HFFc6 (cell line): Measurements from ENCODE around the gene ENTREP1. TPM values are rescaled to one million over a fixed set of nuclear protein-coding genes. Genes with fewer than 3 reads are reported as not detected.
"Not testable (repeated sequence)": the region's sequence is repeated elsewhere in the genome, so short reads cannot be mapped to it uniquely, and the experiment has no call there.

Experiments used
- DNase-seq: peaks from one replicate; pipeline ENCODE4 v3.0.0-alpha.2; 2018
- H3K27ac Mint-ChIP-seq: 2 replicates; pipeline ENCODE4 v1.8.0; 2020; ENCODE audit warnings: mild to moderate bottlenecking, mixed read lengths
- H3K27me3 Mint-ChIP-seq: 2 replicates; pipeline ENCODE4 v1.8.0; 2021; ENCODE audit warnings: mild to moderate bottlenecking, moderate library complexity, mixed read lengths; ENCODE audit not compliant: insufficient read depth
- H3K36me3 Mint-ChIP-seq: 2 replicates; pipeline ENCODE4 v1.8.0; 2021; ENCODE audit warnings: low read depth, mixed read lengths
- H3K4me1 Mint-ChIP-seq: 2 replicates; pipeline ENCODE4 v1.8.0; 2020; ENCODE audit warnings: low read depth, mixed read lengths
- H3K4me3 Mint-ChIP-seq: 2 replicates; pipeline ENCODE4 v1.8.0; 2020; ENCODE audit warnings: mild to moderate bottlenecking, moderate library complexity, mixed read lengths
- H3K9me3 Mint-ChIP-seq: 2 replicates; pipeline ENCODE4 v1.8.0; 2020; ENCODE audit warnings: mild to moderate bottlenecking, mixed read lengths
- total RNA-seq, 6 experiments: library from RNA; stranded (reverse); fragmentation: NEBNext Ultra II Directional; extraction: Animal tissue kit (Norgen Biotek cat#: 25700); gene quantifications; 2 replicates in 1 of 6; 3 replicates in 5 of 6; pipeline ENCODE4 v1.2.3, GENCODE V29; 2021
- TF ChIP-seq, protein P1 (sequence below): fragments of 200-600 bp; sonication (generic); IDR thresholded peaks from 2 replicates; pipeline ENCODE4 v1.5.0; 2021; ENCODE audit warnings: antibody characterized with exemption, mild to moderate bottlenecking

Gene ENTREP1
- total RNA-seq, 6 experiments from 2014 or later, result 0.09 TPM; not detected in 5

DNA sequence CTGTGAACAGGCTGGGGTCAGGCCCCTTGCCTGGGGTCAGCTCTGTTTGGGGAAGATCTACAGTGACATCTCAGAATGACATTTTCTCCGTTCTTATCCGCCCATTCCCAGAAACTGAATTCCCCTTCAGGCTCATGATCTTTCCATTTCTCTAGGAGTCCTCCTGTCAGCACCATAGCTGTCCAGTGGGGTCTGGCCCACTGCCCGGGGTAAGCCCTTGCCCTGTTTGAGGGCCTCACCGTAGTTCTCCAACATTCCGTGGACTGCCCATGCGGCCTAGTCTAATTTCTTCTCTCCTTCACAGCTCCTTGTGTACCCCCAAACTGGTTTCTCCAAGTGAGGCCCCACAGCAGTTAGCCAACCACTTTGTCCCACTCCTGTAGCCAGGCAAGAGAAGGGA is 68.4 kb downstream of the ENTREP1 start:
- H3K4me1 Mint-ChIP-seq, result peaks cover 12% of the 10 kb centered on the region; the same call in 1 of the 2 replicates
- no peak for DNase-seq
- no peaks in the 10 kb centered on the region for H3K9me3 Mint-ChIP-seq
- peaks cover 17% of the 10 kb centered on the region for H3K27me3 Mint-ChIP-seq
- no peak overlapping the region for H3K27ac Mint-ChIP-seq
- no peak overlapping the region for H3K4me3 Mint-ChIP-seq
- no peaks in the 10 kb centered on the region for H3K36me3 Mint-ChIP-seq
- TF ChIP-seq, protein P1, sequence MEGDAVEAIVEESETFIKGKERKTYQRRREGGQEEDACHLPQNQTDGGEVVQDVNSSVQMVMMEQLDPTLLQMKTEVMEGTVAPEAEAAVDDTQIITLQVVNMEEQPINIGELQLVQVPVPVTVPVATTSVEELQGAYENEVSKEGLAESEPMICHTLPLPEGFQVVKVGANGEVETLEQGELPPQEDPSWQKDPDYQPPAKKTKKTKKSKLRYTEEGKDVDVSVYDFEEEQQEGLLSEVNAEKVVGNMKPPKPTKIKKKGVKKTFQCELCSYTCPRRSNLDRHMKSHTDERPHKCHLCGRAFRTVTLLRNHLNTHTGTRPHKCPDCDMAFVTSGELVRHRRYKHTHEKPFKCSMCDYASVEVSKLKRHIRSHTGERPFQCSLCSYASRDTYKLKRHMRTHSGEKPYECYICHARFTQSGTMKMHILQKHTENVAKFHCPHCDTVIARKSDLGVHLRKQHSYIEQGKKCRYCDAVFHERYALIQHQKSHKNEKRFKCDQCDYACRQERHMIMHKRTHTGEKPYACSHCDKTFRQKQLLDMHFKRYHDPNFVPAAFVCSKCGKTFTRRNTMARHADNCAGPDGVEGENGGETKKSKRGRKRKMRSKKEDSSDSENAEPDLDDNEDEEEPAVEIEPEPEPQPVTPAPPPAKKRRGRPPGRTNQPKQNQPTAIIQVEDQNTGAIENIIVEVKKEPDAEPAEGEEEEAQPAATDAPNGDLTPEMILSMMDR, result no peak

DNA sequence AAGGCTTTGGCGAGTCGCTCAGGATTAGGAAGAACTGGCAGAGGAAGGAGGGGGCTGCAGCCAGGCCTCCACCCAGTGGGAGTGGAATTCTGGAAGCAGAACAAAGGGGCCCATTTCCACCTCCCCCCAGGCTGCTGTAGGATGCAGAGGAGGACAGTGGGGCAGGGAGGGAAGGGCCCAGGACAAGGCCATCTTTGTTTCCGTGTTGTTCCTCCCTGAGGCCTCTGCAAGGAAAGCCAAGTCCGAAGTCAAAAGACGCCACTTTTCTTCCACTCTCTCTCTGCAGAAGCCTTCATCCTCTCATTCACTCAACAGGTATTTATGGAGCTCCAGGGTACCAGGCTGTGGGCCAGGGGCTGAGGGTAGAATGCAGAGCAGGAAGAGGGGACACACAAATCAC is 70.7 kb downstream of the ENTREP1 start:
- peaks cover 7% of the 10 kb centered on the region for H3K27me3 Mint-ChIP-seq
- H3K27ac Mint-ChIP-seq, result no peak overlapping the region

DNA sequence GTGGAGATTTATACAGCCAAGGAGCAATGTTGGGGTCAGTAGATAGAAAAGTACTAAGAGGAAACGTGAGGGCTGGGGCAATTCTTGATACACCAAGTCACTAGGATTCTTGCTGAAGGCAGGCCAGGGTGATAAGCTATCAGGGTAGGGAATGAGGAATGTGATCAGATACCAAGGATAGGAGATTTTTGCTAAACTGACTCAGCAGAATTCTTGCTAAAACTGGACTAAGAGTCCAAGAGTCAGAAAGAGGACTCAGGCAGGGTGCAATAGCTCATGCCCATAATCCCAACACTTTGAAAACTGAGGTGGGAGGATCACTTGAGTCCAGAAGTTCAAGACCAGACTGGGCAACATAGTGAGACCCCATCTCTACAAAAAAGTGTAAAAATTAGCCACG is 71.7 kb downstream of the ENTREP1 start:
- Mint-ChIP-seq H3K4me1 (peaks cover 12% of the 10 kb centered on the region; the same call in 1 of the 2 replicates), H3K27me3 (peaks cover 11% of the 10 kb centered on the region), H3K9me3 (no peaks in the 10 kb centered on the region), H3K27ac (no peak overlapping the region), H3K36me3 (no peaks in the 10 kb centered on the region), H3K4me3 (no peak overlapping the region)
- TF ChIP-seq, protein P1, result no peak
- DNase-seq, result no peak

More for the DNA sequence above, 70.7 kb downstream of the ENTREP1 start:
- no peak for DNase-seq
- TF ChIP-seq, protein P1, result no peak
- Mint-ChIP-seq H3K9me3 (no peaks in the 10 kb centered on the region), H3K4me1 (peaks cover 12% of the 10 kb centered on the region; the same call in 1 of the 2 replicates), H3K4me3 (no peak overlapping the region), H3K36me3 (no peaks in the 10 kb centered on the region)

DNA sequence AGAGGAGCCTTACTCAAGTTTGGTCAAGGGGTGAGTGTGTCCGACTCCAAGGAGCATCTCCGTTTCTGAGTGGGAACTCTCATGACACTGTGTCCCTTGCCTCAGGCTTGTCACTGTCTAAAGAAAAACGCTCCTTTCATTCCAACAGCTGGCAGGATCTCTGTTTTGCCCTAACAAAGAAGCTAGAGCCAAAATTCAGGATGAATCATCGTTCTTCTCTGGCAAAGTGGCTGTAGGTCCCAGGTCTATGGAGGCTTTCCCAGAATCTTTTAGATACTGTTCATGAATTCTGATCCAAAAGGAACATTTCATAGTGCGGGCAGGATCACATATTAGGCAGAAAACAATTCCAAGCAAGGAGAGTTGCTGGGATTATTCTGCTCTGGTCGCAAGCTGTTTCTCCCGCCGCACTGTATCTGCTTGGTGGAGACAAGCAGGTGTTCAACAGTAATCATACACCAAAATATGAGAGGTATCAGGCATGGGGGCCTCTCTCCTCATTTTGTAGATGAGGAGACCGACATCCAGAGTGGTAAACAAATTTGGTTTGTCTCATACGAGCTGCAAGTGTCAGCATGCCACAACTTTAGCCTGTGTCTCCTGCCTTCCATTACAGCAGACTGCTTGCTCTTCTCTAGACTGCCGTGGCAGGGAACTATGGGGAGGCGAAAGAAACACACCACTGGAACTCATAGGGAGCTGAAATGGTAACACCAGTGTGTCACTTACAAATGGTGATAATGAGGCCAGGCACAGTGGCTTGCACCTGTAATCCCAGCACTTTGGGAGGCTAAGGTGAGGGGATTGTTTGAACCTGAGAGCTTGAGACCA is 72.6 kb downstream of the ENTREP1 start:
- no peak for DNase-seq

DNA sequence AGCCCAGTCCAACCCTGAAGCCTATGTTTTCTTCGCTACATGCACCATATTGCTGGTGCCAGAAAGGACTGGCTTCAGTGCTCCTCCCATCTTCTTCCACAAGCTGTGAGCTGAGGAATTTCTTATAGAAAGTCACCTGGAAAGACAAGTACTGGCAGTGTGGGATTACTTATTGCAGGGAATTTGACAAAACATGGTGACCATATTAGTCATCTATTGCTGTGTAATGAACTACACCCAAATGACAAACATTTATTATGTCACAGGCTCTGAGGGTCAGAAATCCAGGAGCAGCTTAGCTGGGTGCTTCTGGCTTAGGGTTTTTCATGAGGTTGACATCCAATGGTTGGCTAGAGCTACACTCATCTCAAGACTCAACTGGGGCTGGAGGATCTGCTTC is 75.5 kb downstream of the ENTREP1 start:
- Mint-ChIP-seq H3K27ac (no peak overlapping the region), H3K4me1 (peaks cover 12% of the 10 kb centered on the region; the same call in 1 of the 2 replicates), H3K9me3 (no peaks in the 10 kb centered on the region), H3K4me3 (no peak overlapping the region), H3K27me3 (peaks cover 16% of the 10 kb centered on the region), H3K36me3 (no peaks in the 10 kb centered on the region)
- no peak for DNase-seq
- TF ChIP-seq, protein P1, result no peak

More for the DNA sequence above, 72.6 kb downstream of the ENTREP1 start:
- TF ChIP-seq, protein P1, result no peak
- Mint-ChIP-seq H3K36me3 (no peaks in the 10 kb centered on the region), H3K4me3 (no peak overlapping the region), H3K9me3 (no peaks in the 10 kb centered on the region), H3K4me1 (peaks cover 12% of the 10 kb centered on the region; the same call in 1 of the 2 replicates), H3K27ac (no peak overlapping the region), H3K27me3 (peaks cover 11% of the 10 kb centered on the region)

DNA sequence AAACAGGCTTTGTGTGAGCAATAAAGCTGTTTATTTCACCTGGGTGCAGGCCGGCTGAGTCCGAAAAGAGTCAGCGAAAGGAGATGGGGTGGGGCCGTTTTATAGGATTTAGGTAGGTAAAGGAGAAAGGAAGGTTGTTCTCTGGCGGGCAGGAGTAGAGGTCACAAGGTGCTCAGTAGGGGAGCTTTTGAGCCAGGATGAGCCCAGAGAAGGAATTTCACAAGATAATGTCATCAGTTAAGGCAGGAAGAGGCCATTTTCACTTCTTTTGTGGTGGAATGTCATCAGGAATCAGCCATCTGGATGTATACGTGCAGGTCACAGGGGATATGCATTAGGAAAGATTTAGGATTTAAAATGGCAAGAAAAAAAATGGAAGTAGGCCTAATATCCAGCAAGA is 84.9 kb downstream of the ENTREP1 start:
- not testable (repeated sequence) for DNase-seq, H3K4me3 Mint-ChIP-seq, H3K4me1 Mint-ChIP-seq, H3K27ac Mint-ChIP-seq, H3K36me3 Mint-ChIP-seq, H3K9me3 Mint-ChIP-seq
- H3K27me3 Mint-ChIP-seq, result peaks cover 18% of the 10 kb centered on the region
